HUES48 (cell line): Measurements from ENCODE around the gene MAML3.

Experiments
- H3K27ac ChIP-seq: one replicate; pipeline ENCODE4 v1.7.0; 2013; ENCODE audit warnings: low read depth, low read length, inconsistent platforms
- H3K27me3 ChIP-seq: 2 replicates; pipeline ENCODE4 v1.6.1; 2013; ENCODE audit warnings: mild to moderate bottlenecking, low read length; ENCODE audit not compliant: control insufficient read depth, insufficient read depth
- H3K36me3 ChIP-seq: 2 replicates; pipeline ENCODE4 v1.6.1; 2013; ENCODE audit warnings: low read length; ENCODE audit not compliant: control insufficient read depth, insufficient read depth
- H3K4me1 ChIP-seq: 2 replicates; pipeline ENCODE4 v1.6.1; 2013; ENCODE audit warnings: mild to moderate bottlenecking, low read length; ENCODE audit not compliant: control insufficient read depth, insufficient read depth
- H3K4me3 ChIP-seq: 2 replicates; pipeline ENCODE4 v1.5.1; 2013; ENCODE audit warnings: mild to moderate bottlenecking, low read depth, low read length
- H3K9ac ChIP-seq: 2 replicates; pipeline ENCODE4 v1.6.1; 2013; ENCODE audit warnings: mild to moderate bottlenecking, low read depth, low read length, moderate library complexity
- H3K9me3 ChIP-seq: 2 replicates; pipeline ENCODE4 v1.6.1; 2013; ENCODE audit warnings: low read length; ENCODE audit not compliant: control insufficient read depth, insufficient read depth

MAML3 gene

GRCh38 chr4:139876337-139876941, 277.5 kb downstream of the MAML3 start:
- H3K4me1 ChIP-seq: peaks cover 21% of the 10 kb centered on the region
- no peak overlapping the region for H3K4me3 ChIP-seq
- no peaks in the 10 kb centered on the region for H3K36me3 ChIP-seq
- H3K27ac ChIP-seq: no peak overlapping the region
- H3K27me3 ChIP-seq: no peaks in the 10 kb centered on the region
- H3K9ac ChIP-seq: no peak overlapping the region
- H3K9me3 ChIP-seq: no peaks in the 10 kb centered on the region; the same call in 1 of the 2 replicates

GRCh38 chr4:139875411-139875825, 278.6 kb downstream of the MAML3 start:
- no peaks in the 10 kb centered on the region; the same call in 1 of the 2 replicates for H3K9me3 ChIP-seq
- H3K9ac ChIP-seq: no peak overlapping the region
- H3K4me3 ChIP-seq: no peak overlapping the region
- H3K27me3 ChIP-seq: no peaks in the 10 kb centered on the region
- H3K27ac ChIP-seq: peak overlapping the region; percentile 78
- H3K4me1 ChIP-seq: peaks cover 21% of the 10 kb centered on the region
- no peaks in the 10 kb centered on the region for H3K36me3 ChIP-seq

- H3K36me3 ChIP-seq: no peaks in the 10 kb centered on the region
- no peaks in the 10 kb centered on the region; the same call in 1 of the 2 replicates for H3K9me3 ChIP-seq
- H3K27ac ChIP-seq: no peak overlapping the region
- H3K9ac ChIP-seq: no peak overlapping the region
- no peak overlapping the region for H3K4me3 ChIP-seq
- H3K27me3 ChIP-seq: no peaks in the 10 kb centered on the region
- peaks cover 21% of the 10 kb centered on the region for H3K4me1 ChIP-seq
Observed at GRCh38 chr4:139873111-139873860, 280.7 kb downstream of the MAML3 start.

- Histone ChIP-seq H3K9me3 (no peaks in the 10 kb centered on the region; the same call in 1 of the 2 replicates), H3K4me3 (no peak overlapping the region), H3K27me3 (no peaks in the 10 kb centered on the region), H3K4me1 (peaks cover 21% of the 10 kb centered on the region), H3K36me3 (no peaks in the 10 kb centered on the region), H3K27ac (no peak overlapping the region), H3K9ac (no peak overlapping the region)
Observed at GRCh38 chr4:139872274-139872673, 281.7 kb downstream of the MAML3 start.

GRCh38 chr4:139869810-139870209, 284.2 kb downstream of the MAML3 start:
- no peaks in the 10 kb centered on the region for H3K36me3 ChIP-seq
- no peaks in the 10 kb centered on the region; the same call in 1 of the 2 replicates for H3K9me3 ChIP-seq
- no peaks in the 10 kb centered on the region for H3K27me3 ChIP-seq
- H3K27ac ChIP-seq: no peak overlapping the region
- no peak overlapping the region for H3K4me3 ChIP-seq
- H3K9ac ChIP-seq: no peak overlapping the region
- H3K4me1 ChIP-seq: no peaks in the 10 kb centered on the region

- Histone ChIP-seq H3K36me3 (no peaks in the 10 kb centered on the region), H3K4me3 (no peak overlapping the region), H3K9ac (no peak overlapping the region), H3K27ac (no peak overlapping the region), H3K9me3 (no peaks in the 10 kb centered on the region), H3K27me3 (no peaks in the 10 kb centered on the region), H3K4me1 (no peaks in the 10 kb centered on the region)
Observed at GRCh38 chr4:139866276-139866962, 287.6 kb downstream of the MAML3 start.

- H3K27me3 ChIP-seq: no peaks in the 10 kb centered on the region
Observed at GRCh38 chr4:139865537-139865936, 288.4 kb downstream of the MAML3 start.

GRCh38 chr4:139863531-139863930, 290.5 kb downstream of the MAML3 start:
- Histone ChIP-seq H3K27me3 (no peaks in the 10 kb centered on the region), H3K9me3 (no peaks in the 10 kb centered on the region), H3K27ac (no peak overlapping the region), H3K9ac (no peak overlapping the region), H3K4me1 (no peaks in the 10 kb centered on the region), H3K4me3 (no peak overlapping the region), H3K36me3 (no peaks in the 10 kb centered on the region)

More at GRCh38 chr4:139865537-139865936, 288.4 kb downstream of the MAML3 start:
- Histone ChIP-seq H3K27ac (no peak overlapping the region), H3K36me3 (no peaks in the 10 kb centered on the region), H3K9me3 (no peaks in the 10 kb centered on the region), H3K4me3 (no peak overlapping the region), H3K9ac (no peak overlapping the region), H3K4me1 (no peaks in the 10 kb centered on the region)

- Histone ChIP-seq H3K27me3 (no peaks in the 10 kb centered on the region), H3K4me3 (no peak overlapping the region), H3K9me3 (no peaks in the 10 kb centered on the region), H3K27ac (no peak overlapping the region), H3K4me1 (peaks cover 11% of the 10 kb centered on the region), H3K9ac (no peak overlapping the region), H3K36me3 (no peaks in the 10 kb centered on the region)
Observed at GRCh38 chr4:139861471-139861870, 292.5 kb downstream of the MAML3 start.

GRCh38 chr4:139860435-139861024, 293.5 kb downstream of the MAML3 start:
- Histone ChIP-seq H3K9me3 (no peaks in the 10 kb centered on the region), H3K36me3 (no peaks in the 10 kb centered on the region), H3K9ac (no peak overlapping the region), H3K4me3 (no peak overlapping the region), H3K27ac (no peak overlapping the region), H3K4me1 (peaks cover 17% of the 10 kb centered on the region), H3K27me3 (no peaks in the 10 kb centered on the region)
